T follicular helper cell (primary cell): ENCODE measurements around the gene SHROOM3.
"Not testable (repeated sequence)": the region's sequence is repeated elsewhere in the genome, so short reads cannot be mapped to it uniquely, and the experiment has no call there.

Experiments used
- DNase-seq: peaks from one replicate; pipeline ENCODE4 v3.0.0-alpha.2; 2020; ENCODE audit warnings: low read depth

Gene SHROOM3

DNA sequence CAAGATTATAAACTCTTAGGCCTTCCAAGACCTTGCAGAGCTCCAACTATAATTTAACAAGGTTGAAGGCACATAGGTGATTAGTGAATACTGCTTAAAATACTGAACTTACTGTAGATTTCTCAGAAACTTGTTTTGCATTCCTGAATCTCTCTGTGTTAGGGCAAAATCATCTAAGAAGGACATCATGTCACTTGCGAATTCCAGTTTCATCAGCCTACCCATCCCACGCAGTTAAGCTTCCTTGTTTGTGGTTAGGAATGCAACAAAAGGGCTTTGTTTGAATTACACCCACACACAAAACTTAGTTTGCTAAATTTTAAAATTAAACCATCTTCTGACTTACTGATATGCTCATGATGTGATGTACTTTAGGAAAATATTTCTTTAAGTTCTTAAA, 288.9 kb downstream of the SHROOM3 start:
- DNase-seq, result no peak

DNA sequence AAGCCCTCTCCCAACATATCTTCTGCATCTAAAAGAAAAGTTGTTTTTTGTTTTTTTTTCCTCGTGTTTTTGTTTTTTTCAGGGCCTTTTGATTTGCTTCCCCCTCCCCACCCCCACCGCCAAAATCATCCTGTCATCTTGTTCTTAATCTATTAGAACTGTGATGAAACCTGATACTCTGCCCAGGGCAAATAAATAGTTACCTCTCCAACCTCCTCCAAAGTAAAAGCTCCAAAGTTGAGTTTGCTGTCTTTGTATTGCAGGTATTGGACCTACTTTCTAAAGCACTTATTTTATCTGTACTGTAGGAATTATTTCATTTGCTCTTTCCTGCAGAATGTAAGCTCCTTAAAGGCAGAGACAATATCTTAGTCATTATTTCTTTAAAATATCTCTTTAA, 290.0 kb downstream of the SHROOM3 start:
- no peak for DNase-seq

DNA sequence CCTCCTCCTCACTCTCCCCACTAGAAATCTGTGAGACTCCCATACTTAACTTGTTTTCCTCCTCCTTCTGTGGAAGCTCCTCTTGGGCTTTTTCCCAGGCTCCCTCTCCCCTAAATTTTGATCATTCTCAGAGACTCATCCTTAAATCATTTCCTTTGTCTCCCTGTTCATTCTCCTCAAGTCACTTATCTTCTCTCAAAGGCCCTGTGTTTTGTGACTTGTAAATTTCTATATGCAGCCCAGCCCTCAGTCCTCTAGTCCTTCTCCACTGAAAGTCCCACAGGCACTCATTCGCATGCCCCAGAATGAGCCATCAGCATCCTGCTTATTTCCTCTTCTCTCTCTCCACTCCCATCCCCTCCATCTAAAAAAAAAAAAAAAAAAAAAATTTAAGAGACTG, 291.1 kb downstream of the SHROOM3 start:
- DNase-seq, result no peak

DNA sequence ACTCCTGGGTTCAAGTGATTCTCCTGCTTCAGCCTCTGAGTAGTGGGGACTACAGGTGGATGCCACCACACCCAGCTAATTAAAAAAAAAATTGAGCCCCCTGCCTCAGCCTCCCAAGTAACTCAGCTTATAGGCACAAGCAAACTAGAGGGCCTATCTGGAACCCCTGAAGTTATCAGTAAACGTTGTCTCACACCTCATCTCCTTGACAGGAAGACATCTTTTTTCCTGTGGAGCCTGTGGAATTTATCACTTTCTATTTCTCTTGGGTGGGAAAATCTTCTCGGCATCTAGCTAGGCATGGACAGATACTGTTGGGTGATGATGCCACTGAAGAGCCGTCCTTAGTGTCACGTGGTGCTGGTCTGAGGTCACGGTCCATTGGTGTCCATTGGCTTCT, 291.6 kb downstream of the SHROOM3 start:
- no peak for DNase-seq

DNA sequence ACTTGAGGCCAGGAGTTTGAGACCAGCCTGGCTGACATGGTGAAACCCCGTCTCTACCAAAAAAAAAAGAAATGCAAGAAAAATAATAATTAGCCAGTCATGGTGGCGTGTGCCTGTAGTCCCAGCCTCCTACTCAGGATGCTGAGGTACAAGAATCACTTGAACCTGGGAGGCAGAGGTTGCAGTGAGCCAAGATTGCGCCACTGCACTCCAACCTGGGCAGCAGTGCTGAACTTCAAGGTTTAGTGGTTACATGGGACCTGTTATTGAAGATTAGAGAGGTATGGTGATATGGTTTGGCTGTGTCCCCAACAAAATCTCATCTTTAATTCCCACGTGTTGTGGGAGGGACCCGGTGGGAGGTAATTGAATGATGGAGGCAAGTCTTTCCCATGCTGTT, 292.9 kb downstream of the SHROOM3 start:
- DNase-seq, result not testable (repeated sequence)

DNA sequence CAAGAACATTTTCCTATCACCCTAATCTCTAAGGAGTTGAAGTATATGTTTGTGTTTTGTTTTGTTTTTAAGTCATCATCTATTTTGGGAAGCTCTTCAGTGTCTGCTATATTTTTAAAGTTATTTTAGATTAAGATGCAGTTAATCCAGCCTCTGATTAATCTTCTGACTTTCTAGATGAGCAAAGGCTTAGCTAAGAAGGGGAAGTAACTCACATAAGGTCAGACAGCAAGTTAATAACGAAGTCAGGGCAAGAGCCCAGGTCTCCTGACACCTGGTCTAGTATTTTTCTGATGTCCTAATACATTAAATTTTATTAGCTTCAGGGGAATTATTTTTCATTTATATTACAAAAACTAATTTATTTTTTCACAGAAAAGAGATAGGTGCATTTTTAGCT, 294.4 kb downstream of the SHROOM3 start:
- DNase-seq, result no peak

DNA sequence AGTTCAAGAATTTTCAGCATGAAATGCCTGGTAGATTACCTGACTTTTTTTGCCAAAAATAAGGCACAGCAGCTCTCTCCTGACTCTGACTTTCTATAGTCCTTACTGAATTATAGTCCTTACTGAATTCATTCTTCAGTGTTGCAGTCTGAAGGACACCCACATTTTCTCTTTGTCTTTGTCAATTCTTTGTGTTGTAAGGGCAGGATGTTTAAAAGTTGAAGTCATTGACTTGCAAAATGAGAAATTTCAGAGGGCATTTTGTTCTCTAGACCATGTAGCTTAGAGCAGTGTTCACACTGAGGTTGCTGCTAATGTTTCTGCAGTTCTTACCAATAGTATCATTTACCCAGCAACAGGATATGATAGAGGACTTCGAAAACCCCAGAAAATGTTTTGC, 295.0 kb downstream of the SHROOM3 start:
- no peak for DNase-seq

DNA sequence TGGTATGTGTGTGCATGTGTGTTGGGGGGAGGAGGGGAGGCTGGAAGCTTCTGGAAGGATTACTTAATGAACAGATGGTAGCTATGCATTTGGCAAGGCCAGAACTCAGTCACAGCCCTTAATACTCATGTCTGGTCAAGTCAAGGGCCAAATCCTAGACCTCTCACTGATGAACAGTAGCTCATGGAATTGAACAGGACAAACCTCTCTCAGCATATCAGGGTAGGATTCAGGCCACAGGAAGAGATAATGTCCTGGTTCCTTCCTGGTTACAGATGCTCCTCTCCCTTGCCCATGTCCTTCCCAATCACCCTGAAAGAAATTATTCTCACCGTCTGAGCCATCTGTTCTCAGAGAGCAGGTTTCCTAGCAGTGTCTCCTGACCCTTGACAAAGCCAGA, 297.2 kb downstream of the SHROOM3 start:
- DNase-seq, result no peak

DNA sequence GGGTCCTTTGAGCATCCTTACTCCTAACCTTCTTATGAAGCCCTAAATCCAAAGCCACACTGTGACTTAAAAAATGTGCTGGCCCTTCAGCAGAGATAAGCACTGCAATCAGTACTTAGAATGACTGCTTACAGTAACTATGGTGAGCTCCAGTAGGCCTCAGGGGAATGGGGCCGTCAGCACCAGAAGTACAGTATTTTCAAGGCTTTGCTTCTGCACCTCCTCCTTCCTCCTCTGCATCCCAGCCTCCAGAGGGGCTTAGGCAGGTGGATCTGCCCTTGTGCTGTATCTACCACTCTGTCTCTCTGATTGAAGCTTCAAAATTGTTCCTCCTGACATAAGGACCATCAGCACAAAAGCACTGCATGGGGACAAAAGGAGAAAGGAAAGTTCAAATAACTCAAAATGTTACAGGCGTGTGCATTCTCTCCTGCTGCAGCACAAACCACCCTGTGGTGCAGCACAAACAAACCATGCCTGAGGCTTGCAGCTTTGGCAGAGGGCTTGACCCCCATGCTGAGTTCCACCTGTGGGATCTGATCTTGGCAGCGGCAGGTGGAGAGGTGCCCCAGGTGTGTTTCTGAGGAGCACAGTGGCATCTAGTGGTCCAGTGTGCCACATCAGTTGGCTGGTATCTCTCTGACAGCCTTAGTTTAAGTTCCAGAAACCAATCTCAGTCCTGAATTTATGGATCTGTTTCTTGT, 298.2 kb downstream of the SHROOM3 start:
- DNase-seq, result no peak

DNA sequence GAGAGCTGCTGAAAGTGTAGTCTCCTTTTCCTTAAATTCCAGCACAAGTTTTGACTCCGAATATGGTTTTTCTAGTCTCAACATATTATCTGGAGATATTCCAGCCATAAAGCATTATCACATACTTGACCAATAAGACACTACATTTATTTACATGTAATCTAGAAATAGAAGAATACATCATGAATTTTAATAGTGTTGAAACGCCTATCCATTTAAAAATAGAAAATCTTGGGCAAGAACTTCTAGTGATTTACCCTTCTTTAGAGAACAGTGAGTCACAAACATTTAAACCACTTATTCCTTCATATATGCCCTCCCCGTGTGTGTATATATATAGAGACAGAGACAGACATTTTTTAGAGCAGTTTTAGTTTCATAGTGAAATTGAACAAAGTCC, 301.4 kb downstream of the SHROOM3 start:
- no peak for DNase-seq

DNA sequence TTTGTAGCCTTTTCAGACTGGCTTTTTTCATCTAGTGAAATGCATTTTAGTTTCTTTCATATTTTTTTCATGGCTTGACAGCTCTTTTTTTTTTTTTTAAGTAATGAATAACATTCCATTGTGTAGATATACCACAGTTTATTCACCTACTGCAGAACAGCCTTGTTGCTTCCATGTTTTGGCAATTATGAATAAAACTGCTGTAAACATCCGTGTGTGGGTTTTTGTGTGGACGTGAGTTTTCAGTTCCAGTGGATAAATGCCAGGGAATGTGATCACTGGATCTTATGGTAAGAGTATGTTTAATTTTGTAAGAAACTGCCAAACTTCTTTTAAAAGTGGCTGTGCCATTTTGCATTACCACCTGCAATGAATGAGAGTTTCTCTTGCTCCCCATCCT, 302.2 kb downstream of the SHROOM3 start:
- DNase-seq, result no peak

DNA sequence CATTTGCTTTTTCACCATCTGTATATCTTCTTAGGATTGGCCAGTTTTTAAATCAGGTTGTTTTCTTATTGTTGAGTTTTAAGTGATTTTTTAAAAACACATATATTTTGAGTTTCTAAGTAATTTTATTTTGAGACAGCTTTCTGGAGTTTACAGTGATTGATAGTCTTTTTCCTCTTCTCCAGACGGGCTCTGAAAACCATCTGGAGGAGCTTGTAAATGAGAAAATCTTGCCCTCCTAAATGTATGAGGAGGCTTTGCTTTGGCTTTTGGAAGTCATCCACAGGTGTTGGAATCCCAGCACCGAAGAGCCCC, 302.7 kb downstream of the SHROOM3 start:
- DNase-seq, result no peak

DNA sequence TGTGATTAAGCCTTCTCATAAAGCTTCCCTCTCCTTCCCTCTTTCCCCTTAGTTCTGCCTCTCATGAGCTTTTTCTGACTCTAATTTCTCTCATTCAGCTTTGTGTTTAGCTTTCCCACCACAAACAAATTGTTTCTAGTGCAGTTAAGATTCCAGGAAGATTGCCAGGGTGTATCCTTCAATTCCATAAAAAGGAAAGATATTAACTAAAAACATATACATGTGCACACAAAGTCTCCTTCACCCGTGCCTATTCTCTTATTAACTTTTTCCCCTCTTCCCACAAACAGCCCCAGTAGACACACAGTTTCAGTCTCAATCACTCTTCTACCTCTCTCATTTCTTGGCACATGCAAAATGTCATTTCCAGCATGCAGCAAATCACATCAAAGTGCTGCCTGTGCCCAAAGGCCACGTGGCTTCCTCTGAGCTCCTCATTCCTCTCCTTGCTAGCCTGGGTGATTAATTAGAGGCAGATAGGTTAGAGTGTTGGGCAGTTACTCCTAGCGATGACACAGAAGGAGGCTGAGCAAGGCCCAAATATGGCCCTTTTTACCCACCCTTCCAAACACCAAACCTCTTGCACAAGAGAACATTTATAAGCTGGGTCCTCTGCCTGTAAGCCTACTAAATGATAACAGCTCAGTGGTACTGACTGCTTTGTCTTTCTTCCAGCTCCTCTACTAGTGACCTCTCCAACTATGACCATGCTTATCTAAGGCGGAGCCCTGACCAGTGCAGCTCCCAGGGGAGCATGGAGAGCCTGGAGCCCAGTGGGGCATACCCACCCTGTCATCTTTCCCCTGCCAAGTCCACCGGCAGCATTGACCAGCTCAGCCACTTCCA, 303.3 kb downstream of the SHROOM3 start:
- DNase-seq, result no peak

DNA sequence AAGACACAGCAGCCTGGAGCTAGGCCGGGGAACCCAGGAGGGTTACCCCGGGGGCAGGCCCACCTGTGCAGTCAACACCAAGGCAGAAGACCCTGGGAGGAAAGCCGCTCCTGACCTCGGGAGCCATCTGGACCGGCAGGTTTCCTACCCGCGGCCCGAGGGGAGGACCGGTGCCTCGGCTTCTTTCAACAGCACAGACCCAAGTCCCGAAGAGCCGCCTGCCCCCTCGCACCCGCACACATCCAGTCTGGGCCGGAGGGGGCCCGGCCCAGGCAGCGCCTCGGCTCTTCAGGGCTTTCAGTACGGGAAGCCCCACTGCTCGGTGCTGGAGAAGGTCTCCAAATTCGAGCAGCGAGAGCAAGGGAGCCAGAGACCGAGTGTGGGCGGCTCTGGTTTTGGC, 305.2 kb downstream of the SHROOM3 start:
- no peak for DNase-seq

DNA sequence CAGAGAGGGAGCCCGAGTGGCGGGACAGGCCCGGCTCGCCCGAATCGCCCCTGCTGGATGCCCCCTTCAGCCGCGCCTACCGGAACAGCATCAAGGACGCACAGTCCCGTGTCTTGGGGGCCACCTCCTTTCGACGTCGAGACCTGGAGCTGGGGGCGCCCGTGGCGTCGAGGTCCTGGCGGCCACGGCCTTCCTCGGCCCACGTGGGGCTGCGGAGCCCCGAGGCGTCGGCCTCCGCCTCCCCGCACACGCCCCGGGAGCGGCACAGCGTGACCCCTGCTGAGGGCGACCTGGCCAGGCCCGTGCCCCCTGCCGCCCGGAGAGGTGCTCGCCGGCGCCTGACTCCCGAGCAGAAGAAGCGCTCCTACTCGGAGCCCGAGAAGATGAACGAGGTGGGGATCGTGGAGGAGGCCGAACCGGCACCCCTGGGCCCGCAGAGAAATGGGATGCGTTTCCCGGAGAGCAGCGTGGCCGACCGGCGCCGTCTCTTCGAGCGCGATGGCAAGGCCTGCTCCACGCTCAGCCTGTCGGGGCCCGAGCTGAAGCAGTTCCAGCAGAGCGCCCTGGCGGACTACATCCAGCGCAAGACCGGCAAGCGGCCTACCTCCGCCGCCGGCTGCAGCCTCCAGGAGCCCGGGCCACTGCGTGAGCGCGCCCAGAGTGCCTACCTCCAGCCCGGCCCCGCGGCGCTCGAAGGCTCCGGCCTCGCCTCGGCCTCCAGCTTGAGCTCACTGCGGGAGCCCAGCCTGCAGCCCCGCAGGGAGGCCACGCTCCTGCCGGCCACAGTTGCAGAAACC, 306.0 kb downstream of the SHROOM3 start:
- DNase-seq, result no peak

DNA sequence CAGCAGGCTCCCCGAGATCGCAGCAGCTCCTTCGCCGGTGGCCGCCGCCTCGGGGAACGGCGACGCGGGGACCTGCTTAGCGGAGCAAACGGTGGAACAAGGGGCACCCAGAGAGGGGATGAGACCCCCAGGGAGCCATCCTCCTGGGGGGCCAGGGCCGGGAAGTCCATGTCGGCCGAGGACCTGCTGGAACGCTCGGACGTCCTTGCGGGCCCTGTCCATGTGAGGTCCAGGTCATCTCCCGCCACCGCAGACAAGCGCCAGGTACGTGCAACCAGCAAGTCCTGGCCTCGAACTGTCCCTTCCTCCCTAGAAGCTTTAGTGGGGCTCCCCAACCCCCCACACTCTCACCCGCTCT, 306.6 kb downstream of the SHROOM3 start:
- no peak for DNase-seq

DNA sequence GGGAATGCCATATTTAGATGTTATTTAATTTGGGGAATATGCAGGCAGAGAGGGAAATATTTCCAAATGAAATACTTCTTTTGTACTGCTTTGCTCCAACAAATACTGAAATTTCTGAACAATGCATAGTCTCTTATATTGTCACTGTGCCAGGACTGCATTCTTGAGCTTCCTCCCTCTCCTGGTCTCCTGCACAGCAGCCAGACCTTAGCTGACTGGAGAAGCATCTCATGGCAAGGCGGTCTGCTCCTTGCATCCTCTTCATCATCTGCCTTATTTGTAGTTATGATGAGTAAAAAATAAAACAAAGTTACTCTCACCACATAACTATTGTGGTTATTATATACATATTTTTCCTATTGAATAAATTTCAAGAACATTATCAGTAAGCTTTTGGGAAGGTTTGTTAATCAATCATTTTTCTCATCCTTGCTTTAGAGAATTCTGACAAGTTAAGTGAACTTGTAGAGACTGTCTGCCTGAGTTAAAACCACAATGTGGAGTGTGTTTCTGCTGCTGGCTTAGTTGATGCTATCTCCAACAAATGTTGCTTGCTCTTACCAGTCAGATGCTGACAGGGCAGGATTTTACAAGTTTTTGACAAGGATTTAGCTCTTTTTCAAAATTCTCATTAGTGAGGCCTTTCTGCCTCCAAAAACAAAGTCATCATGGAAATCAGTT, 309.4 kb downstream of the SHROOM3 start:
- DNase-seq, result no peak

DNA sequence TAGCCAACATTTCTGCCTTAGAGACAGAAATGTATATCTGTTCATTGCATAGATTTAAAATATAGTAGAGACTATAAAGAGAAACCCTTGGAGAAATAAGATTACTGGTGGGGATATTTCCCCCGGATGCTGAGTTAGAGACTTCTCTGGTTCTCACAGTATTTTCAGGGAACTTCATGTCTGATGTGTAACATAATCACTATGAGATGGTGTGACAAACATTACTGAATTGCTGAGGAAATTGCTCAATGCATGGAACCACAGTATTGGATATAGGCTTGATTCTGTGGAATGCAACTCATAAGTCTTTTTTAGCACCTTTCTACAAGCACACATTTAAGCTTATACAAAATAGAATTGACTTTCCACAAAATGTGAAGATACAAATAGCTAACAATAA, 310.2 kb downstream of the SHROOM3 start:
- no peak for DNase-seq

DNA sequence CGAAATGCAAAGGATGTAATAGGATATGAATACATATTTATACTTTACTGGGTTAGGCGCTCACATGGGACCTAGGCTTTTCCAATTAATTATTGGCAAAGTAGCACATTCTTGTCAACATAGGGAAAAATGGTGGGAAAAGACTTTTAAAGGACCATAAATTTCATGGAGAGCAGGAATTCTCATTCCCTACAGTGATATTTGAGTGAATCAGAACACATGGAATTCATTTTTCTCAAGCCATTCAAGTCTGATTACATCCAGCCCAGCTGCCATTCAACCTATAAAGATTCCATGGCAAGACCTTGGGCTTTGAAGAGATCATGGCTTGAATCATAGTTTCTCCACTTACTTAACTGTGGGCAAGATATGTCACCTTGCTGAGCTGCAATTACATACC, 312.5 kb downstream of the SHROOM3 start:
- DNase-seq, result no peak

DNA sequence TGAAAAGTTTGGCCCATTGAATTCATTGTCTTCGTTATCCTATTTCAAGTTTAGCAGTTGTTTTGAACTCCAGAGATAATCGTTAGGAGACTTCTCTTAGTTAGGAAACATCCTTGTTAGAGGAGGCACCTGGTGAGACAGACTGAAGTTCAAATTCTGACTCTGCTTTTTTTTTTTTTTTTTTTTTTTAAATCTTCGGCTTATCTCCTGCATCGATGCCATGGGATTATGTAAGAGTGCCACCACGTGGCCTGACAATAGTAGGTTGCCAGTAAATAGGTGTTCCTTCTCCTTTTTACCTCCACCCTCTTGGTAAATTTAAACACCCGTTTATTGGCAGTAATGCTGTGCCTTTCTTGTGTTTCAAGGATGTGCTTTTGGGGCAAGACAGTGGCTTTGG, 313.6 kb downstream of the SHROOM3 start:
- no peak for DNase-seq

DNA sequence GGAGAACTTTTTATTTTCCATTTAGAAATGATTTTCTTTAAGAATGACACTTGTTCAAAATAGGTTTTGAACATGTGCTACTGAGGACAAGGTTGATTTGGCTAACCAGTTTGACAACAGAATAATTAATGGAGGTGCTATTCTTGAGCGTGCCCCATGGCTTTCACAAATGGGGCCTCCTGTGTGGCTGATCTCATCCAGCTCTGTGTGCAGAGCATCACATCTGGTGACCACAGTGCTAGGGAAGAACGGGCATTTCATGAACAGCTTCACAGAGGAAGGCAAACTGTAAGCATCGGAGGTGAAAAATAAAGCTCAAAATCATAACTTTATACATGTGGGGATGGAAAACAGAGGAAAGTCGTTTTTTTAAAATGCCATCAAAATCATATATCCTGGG, 314.3 kb downstream of the SHROOM3 start:
- no peak for DNase-seq

DNA sequence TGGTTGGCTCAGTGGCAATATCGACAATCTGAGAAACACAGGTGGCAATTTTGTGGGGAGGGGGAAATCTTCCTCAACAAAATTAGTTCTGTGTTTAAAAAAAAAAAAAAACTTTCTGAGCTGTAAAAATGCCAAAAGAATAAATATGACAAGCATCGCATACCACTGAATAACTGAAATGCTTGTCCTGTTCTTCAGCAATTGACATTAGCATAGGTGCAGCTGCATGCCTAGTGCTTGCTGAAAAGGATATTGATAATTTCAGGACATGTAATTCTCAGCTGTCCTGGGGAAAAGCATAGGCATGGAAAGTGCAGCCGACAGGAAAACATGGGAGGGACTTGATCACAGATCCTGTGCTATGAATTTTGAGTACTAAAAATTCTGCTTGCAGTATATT, 315.7 kb downstream of the SHROOM3 start:
- DNase-seq, result no peak
